ENCODE measurements around the gene DDX11.

DNA sequence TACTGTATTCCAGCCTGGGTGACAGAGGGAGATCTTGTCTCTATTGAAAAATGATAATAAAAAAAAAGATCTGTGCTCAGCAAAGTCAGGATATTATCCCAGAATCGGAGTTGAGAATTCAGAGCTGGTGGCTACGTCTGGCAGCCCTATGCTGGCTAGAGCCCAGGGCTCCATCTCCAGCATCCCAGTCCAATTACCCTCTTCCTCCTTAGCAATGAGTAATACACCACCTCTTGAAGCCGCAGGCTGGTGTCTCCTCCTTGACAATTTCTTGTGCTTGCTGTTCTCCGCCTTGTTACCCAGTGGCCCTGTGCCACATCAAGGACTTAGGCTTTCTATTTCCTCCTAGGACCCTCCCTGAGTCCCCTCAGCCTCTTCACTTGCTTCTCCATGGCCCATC, 38.4 kb upstream of the DDX11 start:
- TF ChIP-seq, protein P1, sequence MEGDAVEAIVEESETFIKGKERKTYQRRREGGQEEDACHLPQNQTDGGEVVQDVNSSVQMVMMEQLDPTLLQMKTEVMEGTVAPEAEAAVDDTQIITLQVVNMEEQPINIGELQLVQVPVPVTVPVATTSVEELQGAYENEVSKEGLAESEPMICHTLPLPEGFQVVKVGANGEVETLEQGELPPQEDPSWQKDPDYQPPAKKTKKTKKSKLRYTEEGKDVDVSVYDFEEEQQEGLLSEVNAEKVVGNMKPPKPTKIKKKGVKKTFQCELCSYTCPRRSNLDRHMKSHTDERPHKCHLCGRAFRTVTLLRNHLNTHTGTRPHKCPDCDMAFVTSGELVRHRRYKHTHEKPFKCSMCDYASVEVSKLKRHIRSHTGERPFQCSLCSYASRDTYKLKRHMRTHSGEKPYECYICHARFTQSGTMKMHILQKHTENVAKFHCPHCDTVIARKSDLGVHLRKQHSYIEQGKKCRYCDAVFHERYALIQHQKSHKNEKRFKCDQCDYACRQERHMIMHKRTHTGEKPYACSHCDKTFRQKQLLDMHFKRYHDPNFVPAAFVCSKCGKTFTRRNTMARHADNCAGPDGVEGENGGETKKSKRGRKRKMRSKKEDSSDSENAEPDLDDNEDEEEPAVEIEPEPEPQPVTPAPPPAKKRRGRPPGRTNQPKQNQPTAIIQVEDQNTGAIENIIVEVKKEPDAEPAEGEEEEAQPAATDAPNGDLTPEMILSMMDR (conservative IDR thresholded peaks at IDR 0.05): no peak
- no peak for TF ChIP-seq EZH2 (IDR thresholded peaks at IDR 0.05; ENCODE audit: low read depth)
